HepG2 (cell line): ENCODE results near the gene VSTM1. TPM values are rescaled to one million over a fixed set of nuclear protein-coding genes. Genes with fewer than 3 reads are reported as not detected.

Source experiments
- ATAC-seq: fragments of 200-7000 bp; cut with Tn5 transposase; 3 replicates; pipeline ENCODE4 v1.9.1; 2020; ENCODE audit warnings: mild to moderate bottlenecking, moderate library complexity
- BruUV-seq: library from RNA; stranded (reverse); fragments of 400-500 nt; replicated peaks from 2 replicates; lab custom pipeline; 2021; lab: Mats Ljungman, UMichigan
- CTCF ChIA-PET: fragments of 300-600 bp; formaldehyde crosslinking; extraction: SDS; loops from one replicate; lab custom pipeline; 2021; ENCODE audit warnings: low total read pairs, inconsistent platforms, low intra/inter-chr PET ratio; lab: Yijun Ruan, JAX
- POLR2A ChIA-PET: fragments of 350-600 bp; sonication (Branson Sonifier 250); formaldehyde crosslinking; loops from one replicate; lab custom pipeline; 2020; ENCODE audit warnings: antibody characterized with exemption, inconsistent platforms; lab: Yijun Ruan, JAX
- DNase-seq: peaks from one replicate; pipeline ENCODE4 v3.0.0-alpha.2; 2015; ENCODE audit warnings: low spot score
- FAIRE-seq: peaks from 3 replicates; lab custom pipeline; 2011; peaks lifted over from hg19 to GRCh38; lab: Jason Lieb, UNC
- H2AFZ ChIP-seq: one replicate; pipeline ENCODE4 v1.6.1; 2011; ENCODE audit warnings: low read length, inconsistent platforms
- H3K27ac ChIP-seq: fragments of 300-600 bp; 3 replicates; pipeline ENCODE4 v1.8.0; 2011; ENCODE audit warnings: mixed run types, mild to moderate bottlenecking, mixed read lengths, low read length, inconsistent platforms; ENCODE audit not compliant: insufficient read depth; ENCODE audit errors: extremely low read length
- H3K27me3 ChIP-seq, 2 experiments: fragments of 200-600 bp in 1 of 2; 2 replicates in 1 of 2; 3 replicates in 1 of 2; pipeline versions ENCODE4 v1.6.0 to v1.8.0; 2011; ENCODE audit warnings: low read length in 2 of 2, mild to moderate bottlenecking in 2 of 2, moderate library complexity in 2 of 2, inconsistent platforms in 1 of 2; ENCODE audit not compliant: insufficient read depth in 2 of 2, control insufficient read depth in 1 of 2
- H3K36me3 ChIP-seq, 2 experiments: fragments of 200-600 bp in 1 of 2; replicated peaks in 1 of 2; 2 replicates in 1 of 2; 3 replicates in 1 of 2; pipeline versions ENCODE4 v1.5.1 to v1.8.0; 2011; ENCODE audit warnings: low read length in 2 of 2, inconsistent platforms in 1 of 2; ENCODE audit not compliant: insufficient read depth in 2 of 2, control insufficient read depth in 1 of 2
- H3K4me1 ChIP-seq: 2 replicates; pipeline ENCODE4 v1.5.1; 2012; ENCODE audit warnings: low read length, inconsistent platforms; ENCODE audit not compliant: insufficient read depth
- H3K4me2 ChIP-seq: 2 replicates; pipeline ENCODE4 v1.6.0; 2011; ENCODE audit warnings: low read depth, low read length, inconsistent platforms
- H3K4me3 ChIP-seq, 3 experiments: fragments of 200-600 bp in 1 of 3; sonication (generic), shearing (Covaris generic) in 1 of 3; replicated peaks in 1 of 3; 2 replicates each; pipeline ENCODE4 v1.5.1; 2011 to 2016; ENCODE audit warnings: low read length in 3 of 3, inconsistent platforms in 2 of 3, low read depth in 2 of 3, mild to moderate bottlenecking in 2 of 3, control low read depth in 1 of 3, mixed read lengths in 1 of 3; ENCODE audit not compliant: insufficient read depth in 1 of 3
- H3K79me2 ChIP-seq: one replicate; pipeline ENCODE4 v1.6.1; 2011; ENCODE audit warnings: low read length, inconsistent platforms; ENCODE audit not compliant: insufficient read depth
- H3K9ac ChIP-seq: 2 replicates; pipeline ENCODE4 v1.6.0; 2011; ENCODE audit warnings: mild to moderate bottlenecking, low read depth, low read length, inconsistent platforms; ENCODE audit not compliant: insufficient read depth
- H3K9me3 ChIP-seq: 2 replicates; pipeline ENCODE4 v1.5.1; 2012; ENCODE audit warnings: mild to moderate bottlenecking, low read length
- H4K20me1 ChIP-seq: 2 replicates; pipeline ENCODE4 v1.6.0; 2011; ENCODE audit warnings: inconsistent platforms, mild to moderate bottlenecking, low read length, moderate library complexity; ENCODE audit not compliant: insufficient read depth
- AGO2 ChIP-seq: fragments of 200-400 bp; formaldehyde crosslinking; optimal IDR thresholded peaks from 2 replicates; pipeline ENCODE3; 2017; ENCODE audit warnings: mild to moderate bottlenecking, low read depth, low read length, moderate library complexity
- DMTF1 ChIP-seq: sonication (generic); formaldehyde crosslinking; IDR thresholded peaks from 2 replicates; pipeline ENCODE4 v1.4.0; 2020; ENCODE audit warnings: mild to moderate bottlenecking, missing genetic modification reagents
- DPF2 ChIP-seq: sonication (generic); formaldehyde crosslinking; IDR thresholded peaks from 2 replicates; pipeline ENCODE4 v1.4.0; 2020; ENCODE audit warnings: mild to moderate bottlenecking, low read depth, missing genetic modification reagents, borderline replicate concordance
- ELF1 ChIP-seq: sonication (generic); formaldehyde crosslinking; IDR thresholded peaks from 2 replicates; pipeline ENCODE4 v1.4.0; 2020; ENCODE audit warnings: missing genetic modification reagents
- ETS1 ChIP-seq: sonication (generic); formaldehyde crosslinking; IDR thresholded peaks from 2 replicates; pipeline ENCODE4 v1.4.0; 2020; ENCODE audit warnings: missing genetic modification reagents
- MIER3 ChIP-seq: IDR thresholded peaks from 2 replicates; pipeline ENCODE4 v1.6.1; 2016; ENCODE audit warnings: missing compliant biosample characterization, borderline replicate concordance
- MXI1 ChIP-seq: IDR thresholded peaks from 3 replicates; pipeline ENCODE4 v1.6.1; 2012; ENCODE audit warnings: low read depth, low read length, inconsistent platforms, borderline replicate concordance
- NR0B2 ChIP-seq: sonication (generic); formaldehyde crosslinking; IDR thresholded peaks from 2 replicates; pipeline ENCODE4 v1.4.0; 2020; ENCODE audit warnings: mild to moderate bottlenecking, missing genetic modification reagents
- SIN3A ChIP-seq: IDR thresholded peaks from 2 replicates; pipeline ENCODE4 v1.6.1; 2011; ENCODE audit warnings: low read depth, mild to moderate bottlenecking, control low read depth, low read length, borderline replicate concordance
- TBX2 ChIP-seq: sonication (generic); formaldehyde crosslinking; IDR thresholded peaks from 2 replicates; pipeline ENCODE4 v1.5.0; 2020; ENCODE audit warnings: missing genetic modification reagents, mild to moderate bottlenecking, borderline replicate concordance
- ZHX2 ChIP-seq, 2 experiments: sonication (generic) in 1 of 2; formaldehyde crosslinking in 1 of 2; IDR thresholded peaks; 2 replicates each; pipeline versions ENCODE4 v1.6.1 to v1.9.0; 2014 to 2022; ENCODE audit warnings: antibody characterized with exemption in 1 of 2, borderline replicate concordance in 1 of 2, inconsistent platforms in 1 of 2, low read depth in 1 of 2, missing genetic modification reagents in 1 of 2
- ZKSCAN8 ChIP-seq: IDR thresholded peaks from 2 replicates; pipeline ENCODE4 v1.6.1; 2016; ENCODE audit warnings: borderline replicate concordance, missing genetic modification reagents, missing compliant biosample characterization
- ZNF180 ChIP-seq: sonication (generic); formaldehyde crosslinking; IDR thresholded peaks from 2 replicates; pipeline ENCODE4 v1.4.0; 2020; ENCODE audit warnings: low read depth, missing genetic modification reagents, borderline replicate concordance
- ZNF282 ChIP-seq: fragments of 450-650 bp; IDR thresholded peaks from 2 replicates; pipeline ENCODE4 v1.6.1; 2018; ENCODE audit not compliant: partially characterized antibody
- ZNF674 ChIP-seq: sonication (generic); formaldehyde crosslinking; IDR thresholded peaks from 2 replicates; pipeline ENCODE4 v1.5.0; 2020; ENCODE audit warnings: low read depth, mild to moderate bottlenecking, missing genetic modification reagents
- WGBS: methylation state at CpG from one replicate; pipeline ENCODE4 v1.1.6; 2017; ENCODE audit warnings: low lambda C conversion rate; 5-methylcytosine and 5-hydroxymethylcytosine counted together
- in situ Hi-C: cut with HindIII; loops from 2 replicates; pipeline ENCODE4 v1.10.0; 2017; ENCODE audit warnings: low pct_unique_long_range_greater_than_20kb; ENCODE audit not compliant: extremely low pct_ligation_motif_present
- intact Hi-C: fragments of 100-400 bp; cut with micrococcal nuclease; formaldehyde crosslinking; loops from one replicate; pipeline ENCODE4 v1.10.0; 2022; ENCODE audit not compliant: unreplicated experiment
- polyA plus RNA-seq, 8 experiments: library from polyadenylated mRNA; depleted of rRNA in 3 of 8; stranded (reverse) in 7 of 8; unstranded in 1 of 8; fragments of >200 nt; fragmentation: Illumina TruSeq in 4 of 8; extraction: Trizol in 4 of 8; gene quantifications; 2 replicates each; pipeline versions ENCODE4 v1.2.1 to v1.2.3, GENCODE V29; 2011 to 2016; ENCODE audit warnings: low read depth in 4 of 8, missing spikeins in 1 of 8, mixed read lengths in 1 of 8; ENCODE audit not compliant: insufficient read depth in 1 of 8
- total RNA-seq, 5 experiments: library from RNA; depleted of rRNA; stranded (reverse); fragments of >200 nt; fragmentation: Illumina TruSeq; extraction: Trizol; gene quantifications; 2 replicates each; pipeline ENCODE4 v1.2.3, GENCODE V29; 2016; ENCODE audit warnings: low read depth in 1 of 5

The VSTM1 gene
- total and polyA plus RNA-seq, 2 of the 13 experiments (the other 11 are each of a cell fraction or from before 2014, with no cell fraction given) = not detected

GRCh38 chr19:54074851-54075250 is 11.2 kb upstream of the VSTM1 start:
- H4K20me1 ChIP-seq = no peaks in the 10 kb centered on the region
- DNase-seq (no peak), ATAC-seq (no peak), FAIRE-seq (no peak)
- ChIA-PET CTCF (no interaction called here), POLR2A (no interaction called here)
- no peak overlapping the region for H2AFZ ChIP-seq
- no peak overlapping the region for H3K27ac ChIP-seq
- in situ Hi-C loops = no loop called here
- H3K9me3 ChIP-seq = peaks cover 2% of the 10 kb centered on the region; the same call in 1 of the 2 replicates
- no peaks in the 10 kb centered on the region for H3K79me2 ChIP-seq
- no peak overlapping the region for H3K4me3 ChIP-seq
- H3K4me2 ChIP-seq = no peak overlapping the region
- H3K9ac ChIP-seq = no peak overlapping the region
- H3K4me1 ChIP-seq = no peaks in the 10 kb centered on the region
- WGBS = 29% methylated on average over 7 of the region's 9 CpGs
- H3K36me3 ChIP-seq = no peaks in the 10 kb centered on the region
- BruUV-seq = no TSS peak
- peaks cover 0 to 2% of the 10 kb centered on the region in 2 experiments; a peak in 2 of 5 replicates for H3K27me3 ChIP-seq
- intact Hi-C loops = no loop called here
- no peak for TF ChIP-seq ZNF674 (CRISPR knock-in tag)
- no peak for TF ChIP-seq ETS1
- TF ChIP-seq MXI1 = no peak
- no peak for TF ChIP-seq AGO2
- TF ChIP-seq ZHX2 (IDR thresholded peaks at IDR 0.05; ENCODE audit: low read depth) = no peak
- TF ChIP-seq ZHX2 (CRISPR knock-in tag; IDR thresholded peaks at IDR 0.05; ENCODE audit: borderline replicate concordance) = no peak
- TF ChIP-seq ZNF282 = no peak
- no peak for TF ChIP-seq ZNF180 (CRISPR knock-in tag)
- no peak for TF ChIP-seq TBX2 (CRISPR knock-in tag)
- no peak for TF ChIP-seq ZKSCAN8 (CRISPR knock-in tag)
- TF ChIP-seq DMTF1 = no peak
- TF ChIP-seq ELF1 (CRISPR knock-in tag) = no peak
- no peak for TF ChIP-seq NR0B2
- no peak for TF ChIP-seq MIER3 (CRISPR knock-in tag)
- TF ChIP-seq SIN3A = no peak
- no peak for TF ChIP-seq DPF2 (CRISPR knock-in tag)
